Upper lobe of left lung (tissue), 4 donors: ENCODE measurements around the gene MACROD2.

Experiments
- EP300 ChIP-seq, 4 donors: sonication (generic); formaldehyde crosslinking; IDR thresholded peaks; one replicate each; pipeline ENCODE4 v1.5.1; 2017; ENCODE audit warnings: antibody characterized with exemption in 4 of 4, control low read depth in 2 of 4
- POLR2A ChIP-seq, 4 donors: fragments of 450-650 bp; IDR thresholded peaks; one replicate each; pipeline ENCODE4 v1.5.1; 2016 to 2017; ENCODE audit warnings: antibody characterized with exemption in 4 of 4, mild to moderate bottlenecking in 2 of 4
- POLR2AphosphoS5 ChIP-seq, 2 donors: sonication (generic); formaldehyde crosslinking; IDR thresholded peaks; one replicate each; pipeline ENCODE4 v1.5.1; 2017; ENCODE audit warnings: antibody characterized with exemption in 2 of 2
- TF ChIP-seq, protein P1 (sequence below), 6 experiments: fragments of 450-650 bp in 4 of 6; fragments of 200-600 bp in 2 of 6; sonication (generic) in 2 of 6; IDR thresholded peaks; one replicate each; pipeline ENCODE4 v1.5.1; 2016 to 2019; ENCODE audit warnings: antibody characterized with exemption in 6 of 6

DNA sequence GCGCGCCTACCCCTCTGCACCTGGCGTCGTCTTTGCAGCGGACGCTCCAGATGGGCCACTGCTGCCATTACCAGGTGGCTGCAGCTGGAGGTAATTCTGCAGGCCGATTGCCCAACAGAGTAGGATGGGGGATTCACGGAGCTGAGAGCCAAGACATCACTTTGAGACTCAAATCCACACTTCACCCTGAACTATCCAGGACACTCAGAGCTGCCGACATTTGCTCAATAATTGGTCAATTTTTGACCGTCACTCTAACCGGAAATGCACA is 1037.0 kb downstream of the MACROD2 start:
- TF ChIP-seq POLR2A (IDR thresholded peaks at IDR 0.05) (no peak), POLR2AphosphoS5 (IDR thresholded peaks at IDR 0.05) (no peak), EP300 (IDR thresholded peaks at IDR 0.05) (no peak)
- TF ChIP-seq, protein P1, sequence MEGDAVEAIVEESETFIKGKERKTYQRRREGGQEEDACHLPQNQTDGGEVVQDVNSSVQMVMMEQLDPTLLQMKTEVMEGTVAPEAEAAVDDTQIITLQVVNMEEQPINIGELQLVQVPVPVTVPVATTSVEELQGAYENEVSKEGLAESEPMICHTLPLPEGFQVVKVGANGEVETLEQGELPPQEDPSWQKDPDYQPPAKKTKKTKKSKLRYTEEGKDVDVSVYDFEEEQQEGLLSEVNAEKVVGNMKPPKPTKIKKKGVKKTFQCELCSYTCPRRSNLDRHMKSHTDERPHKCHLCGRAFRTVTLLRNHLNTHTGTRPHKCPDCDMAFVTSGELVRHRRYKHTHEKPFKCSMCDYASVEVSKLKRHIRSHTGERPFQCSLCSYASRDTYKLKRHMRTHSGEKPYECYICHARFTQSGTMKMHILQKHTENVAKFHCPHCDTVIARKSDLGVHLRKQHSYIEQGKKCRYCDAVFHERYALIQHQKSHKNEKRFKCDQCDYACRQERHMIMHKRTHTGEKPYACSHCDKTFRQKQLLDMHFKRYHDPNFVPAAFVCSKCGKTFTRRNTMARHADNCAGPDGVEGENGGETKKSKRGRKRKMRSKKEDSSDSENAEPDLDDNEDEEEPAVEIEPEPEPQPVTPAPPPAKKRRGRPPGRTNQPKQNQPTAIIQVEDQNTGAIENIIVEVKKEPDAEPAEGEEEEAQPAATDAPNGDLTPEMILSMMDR (IDR thresholded peaks at IDR 0.05): no peak
